ENCODE results near the gene CCN5. TPM values are rescaled to one million over a fixed set of nuclear protein-coding genes. Genes with fewer than 3 reads are reported as not detected.

The CCN5 gene
- total RNA-seq, 1 donor from 2014 or later, result 377 TPM

DNA sequence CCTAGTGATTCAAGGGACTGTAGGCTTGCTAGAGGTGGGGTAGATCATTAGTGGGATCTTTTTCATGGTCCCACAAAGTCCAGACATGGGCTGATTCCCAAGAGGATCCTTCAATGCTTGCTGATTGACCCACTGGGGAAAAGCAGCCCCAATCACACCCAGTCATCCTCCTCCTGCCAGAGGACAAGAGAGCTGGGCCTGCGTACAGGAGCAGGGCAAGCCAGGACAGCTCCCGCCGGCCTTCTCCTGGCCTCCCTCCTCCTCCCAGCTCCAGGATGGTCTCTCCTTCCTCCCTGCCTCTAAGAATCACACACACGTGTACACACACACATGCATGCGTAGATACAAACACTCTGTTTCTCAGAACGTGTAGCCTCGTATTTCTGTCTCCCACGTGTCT lies 57.5 kb downstream of the CCN5 start:
- no peak for DNase-seq (ENCODE audit: low spot score in 2 of 2)
- TF ChIP-seq CTCF (IDR thresholded peaks at IDR 0.05), result no peak
- Histone ChIP-seq H3K27ac (no peak overlapping the region), H3K9me3 (no peaks in the 10 kb centered on the region), H3K27me3 (no peaks in the 10 kb centered on the region), H3K4me1 (no peaks in the 10 kb centered on the region), H3K36me3 (no peaks in the 10 kb centered on the region), H3K4me3 (no peak overlapping the region)
- intact Hi-C loops (cut with DNase I), result no loop called here

GRCh38 chr20:44773070-44773829 lies 58.1 kb downstream of the CCN5 start:
- Histone ChIP-seq H3K4me3 (no peak overlapping the region), H3K27ac (no peak overlapping the region), H3K9me3 (no peaks in the 10 kb centered on the region), H3K4me1 (no peaks in the 10 kb centered on the region), H3K27me3 (no peaks in the 10 kb centered on the region), H3K36me3 (no peaks in the 10 kb centered on the region)
- no peak for DNase-seq (ENCODE audit: low spot score in 2 of 2)
- intact Hi-C loops (cut with DNase I), result no loop called here
- TF ChIP-seq CTCF (IDR thresholded peaks at IDR 0.05), result no peak

- no peak for TF ChIP-seq CTCF (IDR thresholded peaks at IDR 0.05)
- DNase-seq (ENCODE audit: low spot score in 2 of 2), result no peak
- Histone ChIP-seq H3K4me3 (no peak overlapping the region), H3K27me3 (no peaks in the 10 kb centered on the region), H3K9me3 (no peaks in the 10 kb centered on the region), H3K27ac (no peak overlapping the region), H3K36me3 (no peaks in the 10 kb centered on the region), H3K4me1 (no peaks in the 10 kb centered on the region)
- intact Hi-C loops (cut with DNase I), result no loop called here
Measured at GRCh38 chr20:44776980-44777379, 61.8 kb downstream of the CCN5 start.

Other genes with a start within 250 kb of the CCN5 start
- 44.9 TPM for gene TTPAL, start 239.5 kb upstream of the CCN5 start, total RNA-seq
- gene SERINC3, start 193.3 kb upstream of the CCN5 start, total RNA-seq, result 78.1 TPM
- 84.7 TPM for gene PKIG, start 132.8 kb upstream of the CCN5 start, total RNA-seq
- 0.75 TPM for gene ADA, start 63.7 kb upstream of the CCN5 start, total RNA-seq
- 62.6 TPM for gene KCNK15, start 30.5 kb downstream of the CCN5 start, total RNA-seq
- 4.0 TPM for gene RIMS4, start 95.2 kb downstream of the CCN5 start, total RNA-seq
- 50.4 TPM for gene YWHAB, start 170.3 kb downstream of the CCN5 start, total RNA-seq
- 22.9 TPM for gene PABPC1L, start 194.7 kb downstream of the CCN5 start, total RNA-seq
- gene TOMM34, start 245.0 kb downstream of the CCN5 start, total RNA-seq, result 11.1 TPM